ENCODE results near the gene CLDND2. TPM values are rescaled to one million over a fixed set of nuclear protein-coding genes. Genes with fewer than 3 reads are reported as not detected.

CLDND2 gene
- total and polyA plus RNA-seq, 2 of the 4 experiments (the other 2 are of a cell fraction), result not detected

DNA sequence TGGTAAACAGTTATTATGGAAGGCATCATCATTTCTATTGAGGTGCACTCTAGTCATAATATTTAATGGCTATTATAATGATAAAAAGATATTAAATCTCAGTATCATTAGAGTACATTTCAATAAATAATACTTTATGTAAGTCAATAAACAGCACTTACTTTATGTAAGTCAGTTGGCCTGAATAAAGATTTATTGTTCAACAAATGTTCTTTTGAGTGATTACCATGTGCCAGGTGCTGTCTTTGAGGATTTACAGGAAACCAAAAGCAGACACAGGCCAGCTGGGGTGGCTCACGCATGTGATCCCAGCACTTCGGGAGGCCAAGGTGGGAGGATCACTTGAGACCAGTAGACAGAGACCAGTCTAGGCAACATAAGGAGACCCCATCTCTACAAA, 8.6 kb upstream of the CLDND2 start:
- CTCF ChIA-PET, result no interaction called here
- Histone ChIP-seq H3K27ac (ENCODE audit: insufficient read depth, low read length) (no peak overlapping the region), H4K20me1 (ENCODE audit: insufficient read depth, low read length) (no peaks in the 10 kb centered on the region), H3K18ac (ENCODE audit: low read depth, low read length) (no peak overlapping the region), H3K79me1 (ENCODE audit: low read depth in 1 of 2, low read length in 2 of 2) (no peaks in the 10 kb centered on the region), H3K9ac (ENCODE audit: low read depth, low read length) (no peak overlapping the region), H3K4me3 (ENCODE audit: insufficient read depth, low read depth, low read length) (no peak overlapping the region), H3K9me1 (ENCODE audit: insufficient read depth, low read length) (no peaks in the 10 kb centered on the region), H2AK9ac (replicated peaks; ENCODE audit: low read depth, low read length, poor library complexity) (no peak overlapping the region), H2BK20ac (ENCODE audit: low read depth, low read length) (no peak overlapping the region), H3K36me3 (ENCODE audit: control insufficient read depth, insufficient read depth, low read length) (no peaks in the 10 kb centered on the region), H3K4me1 (ENCODE audit: control insufficient read depth, insufficient read depth, low read length) (no peaks in the 10 kb centered on the region), H3K23ac (ENCODE audit: low read depth, low read length) (no peak overlapping the region), H2AFZ (replicated peaks; ENCODE audit: low read length, poor library complexity) (no peak overlapping the region), H4K5ac (ENCODE audit: low read depth, low read length) (no peak overlapping the region), H2BK5ac (ENCODE audit: low read depth, low read length, poor library complexity, severe bottlenecking) (no peak overlapping the region), H3K4ac (ENCODE audit: low read depth, low read length) (no peak overlapping the region), H2BK120ac (ENCODE audit: low read depth, low read length) (no peak overlapping the region), H2AK5ac (ENCODE audit: low read depth, low read length) (no peak overlapping the region), H3K56ac (ENCODE audit: extremely low read depth, insufficient read depth, low read length) (no peak overlapping the region), H4K91ac (ENCODE audit: insufficient read depth, low read depth, low read length) (no peak overlapping the region), H3K27me3 (ENCODE audit: control insufficient read depth, insufficient read depth, low read length) (peaks cover 2% of the 10 kb centered on the region; the same call in 1 of the 2 replicates), H3K4me2 (ENCODE audit: low read depth, low read length) (no peak overlapping the region), H4K8ac (ENCODE audit: low read depth in 2 of 2, low read length in 2 of 2) (no peak overlapping the region), H3K14ac (replicated peaks; ENCODE audit: low read depth, low read length) (no peak overlapping the region), H2BK15ac (ENCODE audit: low read depth, low read length) (no peak overlapping the region), H3K9me3 (ENCODE audit: control insufficient read depth, insufficient read depth, low read length) (no peaks in the 10 kb centered on the region)
- no TSS peak for BruUV-seq (replicated peaks)
- no CpG with 5 or more reads among the region's 2 CpGs for WGBS, 2 experiments (ENCODE audit: extremely low coverage in 2 of 2, insufficient read length in 1 of 2)
- POLR2A ChIA-PET (ENCODE audit: unreplicated experiment), result no interaction called here
- in situ Hi-C loops (cut with MboI; ENCODE audit: low sequenced_read_pairs), result no loop called here
- ATAC-seq (ENCODE audit: low read depth) (no peak), DNase-seq (no peak)
- dilution Hi-C loops (cut with HindIII; ENCODE audit: low sequenced_read_pairs, unreplicated experiment), result no loop called here
- TF ChIP-seq CHD1 (IDR thresholded peaks at IDR 0.05; ENCODE audit: low read depth, low read length) (no peak), RAD21 (IDR thresholded peaks at IDR 0.05; ENCODE audit: low read length) (no peak), POLR2A (IDR thresholded peaks at IDR 0.05; ENCODE audit: low read depth, low read length) (no peak), USF2 (IDR thresholded peaks at IDR 0.05; ENCODE audit: low read depth, low read length) (no peak), CEBPB (IDR thresholded peaks at IDR 0.05; ENCODE audit: low read depth, low read length) (no peak), RCOR1 (IDR thresholded peaks at IDR 0.05; ENCODE audit: insufficient replicate concordance, low read length) (no peak), BHLHE40 (IDR thresholded peaks at IDR 0.05; ENCODE audit: low read depth, low read length) (no peak), FOS (IDR thresholded peaks at IDR 0.05; ENCODE audit: low read depth, low read length) (no peak), RFX5 (IDR thresholded peaks at IDR 0.05; ENCODE audit: low read depth, low read length) (no peak), MAFK (IDR thresholded peaks at IDR 0.05; ENCODE audit: low read depth, low read length) (no peak), MAZ (IDR thresholded peaks at IDR 0.05; ENCODE audit: borderline replicate concordance, low read depth, low read length) (no peak), NFE2L2 (IDR thresholded peaks at IDR 0.05; ENCODE audit: low read depth, low read length) (no peak), SMC3 (IDR thresholded peaks at IDR 0.05; ENCODE audit: low read depth, low read length) (no peak)
- TF ChIP-seq, protein P1, sequence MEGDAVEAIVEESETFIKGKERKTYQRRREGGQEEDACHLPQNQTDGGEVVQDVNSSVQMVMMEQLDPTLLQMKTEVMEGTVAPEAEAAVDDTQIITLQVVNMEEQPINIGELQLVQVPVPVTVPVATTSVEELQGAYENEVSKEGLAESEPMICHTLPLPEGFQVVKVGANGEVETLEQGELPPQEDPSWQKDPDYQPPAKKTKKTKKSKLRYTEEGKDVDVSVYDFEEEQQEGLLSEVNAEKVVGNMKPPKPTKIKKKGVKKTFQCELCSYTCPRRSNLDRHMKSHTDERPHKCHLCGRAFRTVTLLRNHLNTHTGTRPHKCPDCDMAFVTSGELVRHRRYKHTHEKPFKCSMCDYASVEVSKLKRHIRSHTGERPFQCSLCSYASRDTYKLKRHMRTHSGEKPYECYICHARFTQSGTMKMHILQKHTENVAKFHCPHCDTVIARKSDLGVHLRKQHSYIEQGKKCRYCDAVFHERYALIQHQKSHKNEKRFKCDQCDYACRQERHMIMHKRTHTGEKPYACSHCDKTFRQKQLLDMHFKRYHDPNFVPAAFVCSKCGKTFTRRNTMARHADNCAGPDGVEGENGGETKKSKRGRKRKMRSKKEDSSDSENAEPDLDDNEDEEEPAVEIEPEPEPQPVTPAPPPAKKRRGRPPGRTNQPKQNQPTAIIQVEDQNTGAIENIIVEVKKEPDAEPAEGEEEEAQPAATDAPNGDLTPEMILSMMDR (conservative IDR thresholded peaks at IDR 0.05; ENCODE audit: low read depth, low read length), result no peak
- TF ChIP-seq, protein P2, sequence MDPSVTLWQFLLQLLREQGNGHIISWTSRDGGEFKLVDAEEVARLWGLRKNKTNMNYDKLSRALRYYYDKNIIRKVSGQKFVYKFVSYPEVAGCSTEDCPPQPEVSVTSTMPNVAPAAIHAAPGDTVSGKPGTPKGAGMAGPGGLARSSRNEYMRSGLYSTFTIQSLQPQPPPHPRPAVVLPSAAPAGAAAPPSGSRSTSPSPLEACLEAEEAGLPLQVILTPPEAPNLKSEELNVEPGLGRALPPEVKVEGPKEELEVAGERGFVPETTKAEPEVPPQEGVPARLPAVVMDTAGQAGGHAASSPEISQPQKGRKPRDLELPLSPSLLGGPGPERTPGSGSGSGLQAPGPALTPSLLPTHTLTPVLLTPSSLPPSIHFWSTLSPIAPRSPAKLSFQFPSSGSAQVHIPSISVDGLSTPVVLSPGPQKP (IDR thresholded peaks at IDR 0.05; ENCODE audit: borderline replicate concordance, low read depth, low read length), result no peak
- intact Hi-C loops (cut with micrococcal nuclease), result no loop called here
